ENCODE results near the gene NAGS.
"Not testable (repeated sequence)": the region's sequence is repeated elsewhere in the genome, so short reads cannot be mapped to it uniquely, and the experiment has no call there.

The NAGS gene

GRCh38 chr17:43967251-43967875, 37.1 kb upstream of the NAGS start:
- no peak for TF ChIP-seq CTCF (IDR thresholded peaks at IDR 0.05; ENCODE audit: borderline replicate concordance, control extremely low read depth, extremely low read depth, insufficient read depth, missing control alignments)
- DNase-seq (ENCODE audit: low spot score), result no peak
- in situ Hi-C loops (cut with MboI; ENCODE audit: low sequenced_read_pairs, unreplicated experiment), result no loop called here

GRCh38 chr17:43970366-43970765, 34.1 kb upstream of the NAGS start:
- in situ Hi-C loops (cut with MboI; ENCODE audit: low sequenced_read_pairs, unreplicated experiment), result no loop called here
- TF ChIP-seq CTCF (IDR thresholded peaks at IDR 0.05; ENCODE audit: borderline replicate concordance, control extremely low read depth, extremely low read depth, insufficient read depth, missing control alignments), result no peak
- no peak for DNase-seq (ENCODE audit: low spot score)

- DNase-seq (ENCODE audit: low spot score); in situ Hi-C loops (cut with MboI; ENCODE audit: low sequenced_read_pairs, unreplicated experiment): not testable (repeated sequence)
Observed at GRCh38 chr17:43971436-43971835, 33.0 kb upstream of the NAGS start.

GRCh38 chr17:43972444-43973212, 31.8 kb upstream of the NAGS start:
- in situ Hi-C loops (cut with MboI; ENCODE audit: low sequenced_read_pairs, unreplicated experiment), result not testable (repeated sequence)

GRCh38 chr17:43974382-43975266, 29.8 kb upstream of the NAGS start:
- no peak for DNase-seq (ENCODE audit: low spot score)
- in situ Hi-C loops (cut with MboI; ENCODE audit: low sequenced_read_pairs, unreplicated experiment), result no loop called here
- TF ChIP-seq CTCF (IDR thresholded peaks at IDR 0.05; ENCODE audit: borderline replicate concordance, control extremely low read depth, extremely low read depth, insufficient read depth, missing control alignments), result no peak

More at GRCh38 chr17:43972444-43973212, 31.8 kb upstream of the NAGS start:
- not testable (repeated sequence) for DNase-seq (ENCODE audit: low spot score)

GRCh38 chr17:43975898-43976297, 28.5 kb upstream of the NAGS start:
- in situ Hi-C loops (cut with MboI; ENCODE audit: low sequenced_read_pairs, unreplicated experiment), result no loop called here
- no peak for TF ChIP-seq CTCF (IDR thresholded peaks at IDR 0.05; ENCODE audit: borderline replicate concordance, control extremely low read depth, extremely low read depth, insufficient read depth, missing control alignments)
- DNase-seq (ENCODE audit: low spot score), result no peak

GRCh38 chr17:43976963-43977837, 27.2 kb upstream of the NAGS start:
- in situ Hi-C loops (cut with MboI; ENCODE audit: low sequenced_read_pairs, unreplicated experiment), result no loop called here
- TF ChIP-seq CTCF (IDR thresholded peaks at IDR 0.05; ENCODE audit: borderline replicate concordance, control extremely low read depth, extremely low read depth, insufficient read depth, missing control alignments), result no peak
- DNase-seq (ENCODE audit: low spot score), result no peak
